Activated T-cell treated with anti-CD3 and anti-CD28 coated beads, Interleukin-2, amount 50 U/mL, for 4 hours (primary cell): ENCODE results near the gene AXDND1. TPM values are rescaled to one million over a fixed set of nuclear protein-coding genes. Genes with fewer than 3 reads are reported as not detected.
"Not testable (repeated sequence)": the region's sequence is repeated elsewhere in the genome, so short reads cannot be mapped to it uniquely, and the experiment has no call there.

Source experiments
- ATAC-seq, 2 donors: fragments of 200-7000 bp; cut with Tn5 transposase; one replicate each; pipeline ENCODE4 v1.10.0; 2021
- DNase-seq: peaks from one replicate; pipeline ENCODE4 v3.0.0-alpha.2; 2020
- H3K27me3 Mint-ChIP-seq: one replicate; pipeline ENCODE4 v1.8.0; 2021; ENCODE audit warnings: low read depth, mixed read lengths
- H3K36me3 Mint-ChIP-seq: one replicate; pipeline ENCODE4 v1.8.0; 2022; ENCODE audit warnings: mixed read lengths; ENCODE audit not compliant: insufficient read depth
- H3K4me1 Mint-ChIP-seq: one replicate; pipeline ENCODE4 v1.8.0; 2021; ENCODE audit warnings: low read depth, mixed read lengths
- H3K4me3 Mint-ChIP-seq: one replicate; pipeline ENCODE4 v1.8.0; 2021; ENCODE audit warnings: mild to moderate bottlenecking, moderate library complexity, mixed read lengths
- H3K9me3 Mint-ChIP-seq: one replicate; pipeline ENCODE4 v1.8.0; 2021; ENCODE audit warnings: mixed read lengths
- total RNA-seq, 3 donors: library from RNA; stranded (reverse); gene quantifications; one replicate each; pipeline ENCODE4 v1.2.1, GENCODE V29; 2021

AXDND1 gene
- total RNA-seq, 3 donors from 2014 or later: 0.65 to 0.69 TPM; not detected in 1

DNA sequence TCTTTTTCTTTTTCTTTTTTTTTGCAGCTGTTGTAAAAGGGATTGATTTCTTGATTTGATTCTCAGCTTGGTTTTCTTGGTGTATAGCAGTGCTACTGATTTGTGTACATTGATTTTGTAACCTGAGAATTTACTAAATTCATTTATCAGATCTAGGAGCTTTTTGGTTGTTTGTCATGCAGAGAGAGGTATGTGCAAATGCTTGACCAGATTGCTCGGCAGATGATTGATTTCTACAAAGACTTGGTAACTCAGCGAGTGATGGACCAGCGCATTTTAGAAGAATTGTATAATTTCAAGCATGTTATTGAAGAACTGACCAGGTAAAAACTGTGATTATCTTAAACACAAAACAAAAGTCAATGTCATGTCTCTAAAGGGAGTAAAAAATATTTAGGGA lies 27.9 kb downstream of the AXDND1 start:
- Mint-ChIP-seq H3K4me3 (no peak overlapping the region), H3K36me3 (peaks cover 6% of the 10 kb centered on the region), H3K9me3 (peaks cover 18% of the 10 kb centered on the region), H3K4me1 (no peaks in the 10 kb centered on the region), H3K27me3 (peaks cover 3% of the 10 kb centered on the region)
- DNase-seq: no peak
- ATAC-seq: no peak

DNA sequence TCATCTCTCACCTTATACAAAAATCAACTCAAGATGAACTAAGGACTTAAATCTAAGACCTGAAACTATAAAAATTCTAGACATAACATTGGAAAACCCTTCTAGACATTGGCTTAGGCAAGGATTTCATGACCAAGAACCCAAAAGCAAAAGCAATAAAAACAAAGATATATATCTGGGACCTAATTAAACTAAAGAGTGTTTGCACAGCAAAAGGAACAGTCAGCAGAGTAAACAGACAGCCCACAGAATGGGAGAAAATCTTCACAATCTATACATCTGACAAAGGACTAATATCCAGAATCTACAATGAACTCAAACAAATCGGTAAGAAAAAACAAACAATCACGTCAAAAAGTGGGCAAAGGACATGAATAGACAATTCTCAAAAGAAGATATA lies 33.6 kb downstream of the AXDND1 start:
- not testable (repeated sequence) for H3K36me3 Mint-ChIP-seq, H3K9me3 Mint-ChIP-seq, H3K27me3 Mint-ChIP-seq, DNase-seq, H3K4me1 Mint-ChIP-seq, ATAC-seq, H3K4me3 Mint-ChIP-seq

DNA sequence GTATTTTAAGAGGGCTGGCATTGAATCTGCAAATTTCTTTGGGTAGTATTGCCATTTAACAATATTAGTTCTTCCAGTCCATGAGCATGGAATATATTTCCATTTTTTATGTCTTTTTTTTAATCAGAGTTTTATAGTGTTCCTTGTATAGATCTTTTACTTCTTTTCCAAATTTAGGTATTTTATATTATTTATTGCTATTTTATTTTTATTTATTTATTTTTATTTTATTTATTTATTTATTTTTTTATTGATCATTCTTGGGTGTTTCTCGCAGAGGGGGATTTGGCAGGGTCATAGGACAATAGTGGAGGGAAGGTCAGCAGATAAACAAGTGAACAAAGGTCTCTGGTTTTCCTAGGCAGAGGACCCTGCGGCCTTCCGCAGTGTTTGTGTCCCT lies 52.0 kb downstream of the AXDND1 start:
- not testable (repeated sequence) for H3K36me3 Mint-ChIP-seq, DNase-seq, H3K4me1 Mint-ChIP-seq, H3K9me3 Mint-ChIP-seq, H3K4me3 Mint-ChIP-seq, H3K27me3 Mint-ChIP-seq, ATAC-seq

DNA sequence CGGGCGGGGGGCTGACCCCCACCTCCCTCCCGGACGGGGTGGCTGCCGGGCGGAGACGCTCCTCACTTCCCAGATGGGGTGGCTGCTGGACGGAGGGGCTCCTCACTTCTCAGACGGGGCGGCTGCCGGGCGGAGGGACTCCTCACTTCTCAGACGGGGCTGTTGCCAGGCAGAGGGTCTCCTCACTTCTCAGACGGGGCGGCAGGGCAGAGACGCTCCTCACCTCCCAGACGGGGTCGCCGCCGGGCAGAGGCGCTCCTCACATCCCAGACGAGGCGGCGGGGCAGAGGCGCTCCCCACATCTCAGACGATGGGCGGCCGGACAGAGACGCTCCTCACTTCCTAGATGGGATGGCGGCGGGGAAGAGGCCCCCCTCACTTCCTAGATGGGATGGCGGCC lies 52.9 kb downstream of the AXDND1 start:
- not testable (repeated sequence) for ATAC-seq, DNase-seq, H3K36me3 Mint-ChIP-seq, H3K4me3 Mint-ChIP-seq, H3K4me1 Mint-ChIP-seq, H3K27me3 Mint-ChIP-seq, H3K9me3 Mint-ChIP-seq

DNA sequence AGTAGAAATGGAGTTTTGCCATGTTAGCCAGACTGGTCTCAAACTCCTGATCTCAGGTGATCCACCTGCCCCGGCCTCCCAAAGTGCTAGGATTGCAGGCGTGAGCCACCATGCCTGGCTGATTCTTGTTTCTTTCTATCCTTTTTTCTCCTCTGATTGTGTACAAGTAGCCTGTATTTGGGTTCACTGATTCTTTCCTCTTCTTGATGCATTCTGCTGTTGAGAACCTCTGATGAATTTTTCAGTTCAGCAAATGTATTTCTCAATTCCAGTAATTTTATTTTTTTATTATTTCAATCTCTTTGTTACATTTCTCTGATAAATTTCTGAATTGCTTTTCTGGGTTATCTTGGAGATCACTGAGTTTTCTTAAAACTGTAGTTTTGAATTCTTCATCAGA lies 58.8 kb downstream of the AXDND1 start:
- Mint-ChIP-seq H3K27me3 (no peaks in the 10 kb centered on the region), H3K4me1 (no peaks in the 10 kb centered on the region), H3K36me3 (peaks cover 1% of the 10 kb centered on the region), H3K4me3 (no peak overlapping the region), H3K9me3 (peaks cover 23% of the 10 kb centered on the region)
- ATAC-seq: no peak
- DNase-seq: no peak

DNA sequence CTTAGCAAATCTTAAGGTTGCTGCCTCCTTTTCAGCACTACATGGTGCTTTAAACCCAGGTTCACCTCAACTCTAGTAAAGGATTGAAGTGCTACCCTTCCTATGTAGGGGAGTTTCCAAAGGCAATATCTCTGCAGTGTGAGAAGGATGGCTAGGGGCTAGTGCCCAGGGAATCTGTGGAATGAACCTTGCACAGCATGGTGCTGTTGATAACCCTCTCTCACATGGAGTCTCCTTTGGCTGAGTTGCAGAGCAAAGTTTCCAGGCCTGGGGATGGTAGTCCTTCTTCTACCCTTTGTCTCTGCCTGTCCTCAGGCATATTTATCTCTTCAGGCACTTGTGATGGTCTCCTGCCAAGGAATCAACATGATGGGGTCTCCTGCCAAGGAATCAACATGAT lies 59.4 kb downstream of the AXDND1 start:
- no peak for ATAC-seq
- Mint-ChIP-seq H3K9me3 (peaks cover 22% of the 10 kb centered on the region), H3K36me3 (peaks cover 1% of the 10 kb centered on the region), H3K4me3 (no peak overlapping the region), H3K27me3 (no peaks in the 10 kb centered on the region), H3K4me1 (no peaks in the 10 kb centered on the region)
- DNase-seq: no peak

DNA sequence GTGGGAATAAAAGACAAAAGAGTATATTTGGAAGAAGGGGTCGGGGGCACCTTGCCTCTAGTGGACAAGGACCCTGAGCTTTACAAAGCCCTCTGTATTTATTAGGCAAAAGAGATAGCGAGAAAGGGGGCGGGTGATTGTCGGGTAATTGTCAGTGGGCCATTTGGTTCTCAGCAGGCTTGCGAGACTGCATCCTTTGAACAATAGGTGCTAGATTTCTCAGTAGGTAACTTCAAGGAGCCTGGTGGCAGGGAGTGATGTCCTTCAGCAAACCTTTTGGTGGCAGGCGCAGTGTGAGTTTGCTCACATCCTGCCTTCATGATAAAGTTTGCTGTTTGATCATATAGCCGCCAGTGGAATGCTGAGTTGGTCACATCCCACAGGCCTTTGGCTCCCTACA lies 71.4 kb downstream of the AXDND1 start:
- no peak for DNase-seq
- H3K4me1 Mint-ChIP-seq: no peaks in the 10 kb centered on the region
- no peaks in the 10 kb centered on the region for H3K9me3 Mint-ChIP-seq
- H3K27me3 Mint-ChIP-seq: peaks cover 7% of the 10 kb centered on the region
- ATAC-seq: no peak
- no peaks in the 10 kb centered on the region for H3K36me3 Mint-ChIP-seq
- H3K4me3 Mint-ChIP-seq: no peak overlapping the region

DNA sequence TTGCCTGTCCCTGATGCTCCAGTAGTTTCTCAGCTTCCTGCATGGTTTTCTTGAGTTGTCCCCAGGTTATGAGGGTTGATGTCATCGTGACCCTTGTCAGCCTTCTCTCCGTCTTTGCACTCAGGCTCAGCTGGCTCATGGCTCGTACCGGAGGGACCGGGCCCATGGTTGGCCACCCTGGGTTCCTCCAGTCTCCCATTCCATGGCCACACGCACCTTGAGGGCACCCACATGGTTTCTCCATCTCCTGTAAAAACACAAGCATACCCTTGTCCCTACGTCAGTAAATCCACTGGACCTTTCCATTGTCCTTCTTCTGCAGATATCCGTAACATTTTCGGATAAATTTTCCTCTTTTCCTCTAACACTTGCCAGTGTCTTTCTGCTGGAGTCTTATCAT lies 73.9 kb downstream of the AXDND1 start:
- not testable (repeated sequence) for H3K9me3 Mint-ChIP-seq, DNase-seq, H3K4me3 Mint-ChIP-seq, H3K36me3 Mint-ChIP-seq, H3K27me3 Mint-ChIP-seq, ATAC-seq, H3K4me1 Mint-ChIP-seq

DNA sequence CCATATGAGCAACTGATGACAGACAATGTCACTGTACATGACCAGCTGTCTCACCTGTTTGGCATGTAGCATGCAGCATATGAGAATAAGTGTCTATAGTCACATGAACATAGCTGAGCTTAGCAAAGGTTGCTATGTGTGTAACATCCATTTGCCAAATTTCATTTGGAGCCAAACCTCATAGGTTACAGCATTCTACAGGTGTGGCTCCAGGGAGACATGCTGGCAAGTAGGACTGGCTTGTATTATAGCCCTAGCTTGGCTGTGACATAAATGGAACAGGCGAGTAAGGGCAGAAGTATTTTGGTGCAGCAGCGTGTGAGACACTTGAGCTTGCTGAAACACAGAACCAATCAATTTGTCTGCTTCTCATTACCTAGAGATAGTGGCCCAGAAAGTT lies 74.5 kb downstream of the AXDND1 start:
- not testable (repeated sequence) for H3K4me1 Mint-ChIP-seq, ATAC-seq, DNase-seq, H3K4me3 Mint-ChIP-seq, H3K9me3 Mint-ChIP-seq, H3K27me3 Mint-ChIP-seq, H3K36me3 Mint-ChIP-seq

DNA sequence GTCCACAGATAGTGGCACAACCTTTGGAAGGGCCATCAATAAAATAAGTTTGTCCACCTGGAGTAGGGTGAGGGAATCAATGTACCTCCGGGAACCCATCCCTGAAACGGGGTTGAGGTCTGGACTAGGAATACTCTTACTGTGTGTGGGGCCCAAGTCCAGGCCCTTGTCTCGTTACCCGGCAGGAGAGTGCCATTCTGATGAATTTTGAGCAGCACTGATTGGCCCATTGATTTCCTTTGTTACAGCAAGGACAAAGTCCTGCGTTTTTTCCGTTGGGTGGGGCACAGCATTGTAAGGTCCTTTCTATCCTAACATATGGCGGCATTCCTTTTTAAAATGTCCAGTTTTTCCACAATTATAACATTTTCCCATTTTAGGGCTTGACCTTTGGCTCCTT lies 75.2 kb downstream of the AXDND1 start:
- H3K4me3 Mint-ChIP-seq: no peak overlapping the region
- no peak for DNase-seq
- H3K27me3 Mint-ChIP-seq: no peaks in the 10 kb centered on the region
- no peaks in the 10 kb centered on the region for H3K9me3 Mint-ChIP-seq
- no peak for ATAC-seq
- H3K4me1 Mint-ChIP-seq: no peaks in the 10 kb centered on the region
- H3K36me3 Mint-ChIP-seq: no peaks in the 10 kb centered on the region

DNA sequence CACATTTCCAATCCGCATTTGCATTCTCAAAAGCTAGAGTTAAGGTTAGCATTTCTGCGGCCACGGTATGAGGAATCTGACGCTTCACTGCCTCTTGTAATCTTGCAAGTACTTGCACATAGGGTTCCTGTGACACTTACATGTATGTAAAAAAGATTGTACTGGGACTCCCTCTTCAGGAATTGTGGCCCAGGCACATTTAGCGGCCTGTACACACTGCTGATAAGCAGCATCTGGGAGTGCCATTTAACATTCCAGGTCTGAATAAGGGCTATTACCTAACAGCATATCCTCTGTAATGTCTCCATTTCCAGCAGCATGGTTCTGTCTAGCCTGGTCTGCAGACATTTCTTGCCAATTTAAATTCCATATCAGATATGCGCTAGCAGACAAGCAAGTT lies 75.7 kb downstream of the AXDND1 start:
- no peaks in the 10 kb centered on the region for H3K27me3 Mint-ChIP-seq
- H3K36me3 Mint-ChIP-seq: no peaks in the 10 kb centered on the region
- no peak overlapping the region for H3K4me3 Mint-ChIP-seq
- DNase-seq (no peak), ATAC-seq (no peak)
- no peaks in the 10 kb centered on the region for H3K9me3 Mint-ChIP-seq
- no peaks in the 10 kb centered on the region for H3K4me1 Mint-ChIP-seq

DNA sequence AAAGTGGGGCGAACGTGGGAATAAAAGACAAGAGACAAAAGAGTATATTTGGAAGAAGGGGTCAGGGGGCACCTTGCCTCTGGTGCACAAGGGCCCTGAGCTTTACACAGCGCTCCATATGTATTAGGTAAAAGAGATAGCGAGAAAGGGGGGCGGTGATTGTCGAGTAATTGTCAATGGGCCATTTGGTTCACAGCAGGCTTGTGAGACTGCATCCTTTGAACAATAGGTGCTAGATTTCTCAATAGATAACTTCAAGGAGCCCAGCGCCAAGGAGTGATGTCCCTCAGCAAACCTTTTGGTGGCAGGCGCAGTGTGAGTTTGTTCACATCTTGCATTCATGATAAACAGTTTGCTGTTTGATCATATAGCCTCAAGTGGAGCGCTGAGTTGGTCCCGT lies 77.1 kb downstream of the AXDND1 start:
- H3K4me1 Mint-ChIP-seq, DNase-seq, H3K27me3 Mint-ChIP-seq, ATAC-seq, H3K36me3 Mint-ChIP-seq, H3K9me3 Mint-ChIP-seq, H3K4me3 Mint-ChIP-seq: not testable (repeated sequence)

DNA sequence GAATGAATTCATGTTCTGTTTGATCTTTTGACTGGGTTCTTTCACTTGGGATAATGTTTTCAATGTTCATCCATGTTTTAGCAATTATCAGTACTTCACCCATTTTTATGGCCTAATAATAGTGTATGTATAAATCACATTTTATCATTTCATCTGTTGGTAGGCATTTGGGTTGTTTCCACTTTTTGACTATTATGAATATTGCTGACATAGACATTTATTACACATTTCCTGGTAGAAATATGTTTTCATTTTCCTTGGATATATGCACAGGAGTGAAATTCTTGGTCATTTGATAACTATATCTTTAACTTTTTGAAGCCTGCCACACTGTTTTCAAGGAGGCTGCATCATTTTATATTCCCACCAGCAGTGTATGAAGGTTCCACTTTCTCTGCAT lies 79.8 kb downstream of the AXDND1 start:
- no peak for ATAC-seq
- no peaks in the 10 kb centered on the region for H3K9me3 Mint-ChIP-seq
- H3K36me3 Mint-ChIP-seq: no peaks in the 10 kb centered on the region
- H3K4me1 Mint-ChIP-seq: no peaks in the 10 kb centered on the region
- no peak for DNase-seq
- no peak overlapping the region for H3K4me3 Mint-ChIP-seq
- H3K27me3 Mint-ChIP-seq: peaks cover 6% of the 10 kb centered on the region

DNA sequence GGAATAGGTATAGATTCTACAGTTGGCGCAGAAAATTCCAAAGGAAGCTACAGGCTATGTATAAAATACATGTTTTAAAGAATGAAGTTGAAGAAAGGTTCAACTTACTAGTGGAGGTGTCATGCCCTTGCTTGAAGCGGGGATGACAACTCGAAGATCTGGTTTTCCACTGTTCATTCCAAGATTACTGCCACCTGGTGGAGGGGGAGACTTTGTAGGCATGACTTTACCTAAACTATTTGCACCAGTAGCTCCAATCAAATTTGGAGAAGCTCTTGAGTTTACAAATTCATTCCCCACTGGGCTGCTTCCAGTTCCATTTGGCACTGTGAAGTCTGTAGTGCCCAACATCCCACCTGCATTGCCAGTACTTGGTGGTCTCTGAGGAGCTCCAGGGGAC lies 81.7 kb downstream of the AXDND1 start:
- Mint-ChIP-seq H3K36me3 (no peaks in the 10 kb centered on the region), H3K4me1 (no peaks in the 10 kb centered on the region), H3K4me3 (no peak overlapping the region), H3K27me3 (peaks cover 8% of the 10 kb centered on the region), H3K9me3 (peaks cover 6% of the 10 kb centered on the region)
- DNase-seq (no peak), ATAC-seq (no peak)

DNA sequence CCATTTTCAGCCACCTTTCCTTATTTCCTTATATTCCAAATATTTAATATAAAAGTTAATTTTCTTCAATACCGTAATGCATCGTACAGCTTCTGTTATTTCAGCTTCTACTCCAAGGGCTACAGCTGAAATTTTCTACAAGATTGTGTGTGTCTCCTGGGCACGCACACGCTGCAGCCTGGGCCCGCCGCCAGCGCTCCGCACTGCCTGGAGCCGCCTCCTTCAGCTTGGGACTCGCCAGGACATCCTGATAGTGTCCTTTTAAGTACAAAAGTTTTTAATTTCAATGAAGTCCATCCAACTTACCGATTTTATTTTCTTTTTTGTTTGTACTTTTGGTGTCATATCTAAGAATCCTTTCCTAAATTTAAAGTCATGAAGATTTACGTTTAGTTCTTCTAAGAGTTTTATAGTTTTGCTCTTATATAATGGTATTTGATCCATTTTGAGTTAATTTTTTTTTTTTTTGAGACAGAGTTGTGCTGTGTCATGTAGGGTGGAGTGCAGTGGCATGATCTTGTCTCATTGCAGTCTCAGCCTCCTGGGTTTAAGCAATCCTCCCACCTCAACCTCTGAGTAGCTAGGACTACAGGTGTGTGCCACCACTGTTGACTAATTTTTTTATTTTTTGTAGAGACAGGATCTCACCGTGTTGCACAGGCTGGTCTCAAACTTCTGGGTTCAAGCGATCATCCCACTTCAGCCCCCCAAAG lies 82.8 kb downstream of the AXDND1 start:
- H3K36me3 Mint-ChIP-seq: no peaks in the 10 kb centered on the region
- H3K9me3 Mint-ChIP-seq: peaks cover 6% of the 10 kb centered on the region
- peaks cover 8% of the 10 kb centered on the region for H3K27me3 Mint-ChIP-seq
- H3K4me1 Mint-ChIP-seq: no peaks in the 10 kb centered on the region
- no peak overlapping the region for H3K4me3 Mint-ChIP-seq
- ATAC-seq (no peak), DNase-seq (no peak)
